ENCODE data around the gene APBA1. TPM values are rescaled to one million over a fixed set of nuclear protein-coding genes. Genes with fewer than 3 reads are reported as not detected.

The APBA1 gene
- total and polyA plus RNA-seq, 12 donors, result 0.66 to 5.7 (median 2.5) TPM

DNA sequence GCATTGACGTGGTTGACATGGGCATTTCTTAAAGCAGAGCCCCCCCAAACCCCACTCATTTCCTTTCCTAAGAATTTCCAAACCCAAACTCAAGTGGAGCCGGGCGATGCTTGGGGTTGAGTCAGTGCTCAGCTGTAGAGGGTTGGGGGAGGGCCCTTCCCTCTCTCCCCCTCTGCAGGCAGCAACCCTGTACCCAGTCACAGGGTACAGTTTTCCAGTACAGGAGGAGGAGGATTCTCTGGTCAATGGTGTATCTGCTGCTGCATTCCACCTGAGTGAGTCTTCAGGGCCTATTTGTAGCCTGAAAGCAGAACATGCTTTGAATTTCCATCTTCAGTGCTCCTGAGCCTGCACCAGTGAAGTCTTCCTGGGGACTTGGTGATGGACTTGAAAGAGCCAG lies 291.4 kb downstream of the APBA1 start:
- Histone ChIP-seq H3K27ac (peak overlapping the region in 8 of 10 donors; percentile 46 to 89 (median 72)), H3K27me3 (no peaks in the 10 kb centered on the region), H3K9me3 (no peaks in the 10 kb centered on the region), H3K4me1 (peaks cover 11 to 64% (median 40%) of the 10 kb centered on the region in 9 donors), H3K4me3 (no peak overlapping the region), H3K36me3 (peaks cover 0 to 21% (median 0%) of the 10 kb centered on the region in 9 donors)
- DNase-seq, result no peak
- WGBS, 2 donors, result 89 to 96% methylated on average over 3 of the region's 3 CpGs
- no peak for TF ChIP-seq CTCF (IDR thresholded peaks at IDR 0.05)
- intact Hi-C loops (cut with DNase I), result loop anchor here in 3 of 10 donors (10.0 kb wide), 3 partner anchors 126 to 156 kb away; no protein-coding TSS in a partner anchor
- peak in 3 of 8 donors; percentile 6 to 55 (median 55) for ATAC-seq

DNA sequence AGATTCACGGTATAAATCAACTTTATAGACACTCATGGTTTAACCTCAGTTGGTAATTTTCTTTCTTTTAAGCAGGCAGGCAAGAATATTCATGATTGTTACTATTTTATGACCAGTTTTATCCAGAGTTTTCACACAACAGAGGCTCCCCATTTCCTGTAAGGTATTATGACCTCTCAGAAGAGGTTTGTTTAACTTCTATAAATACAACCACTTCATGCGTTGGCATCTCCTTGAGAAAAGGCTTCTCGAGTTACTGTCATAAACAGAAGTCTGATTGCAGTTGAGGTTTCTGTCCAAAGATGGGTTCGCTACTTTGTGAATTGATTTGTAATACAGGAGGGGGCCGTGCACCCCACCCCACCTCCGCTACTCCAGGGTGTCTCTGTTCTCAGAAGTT lies 291.9 kb downstream of the APBA1 start:
- Histone ChIP-seq H3K27me3 (no peaks in the 10 kb centered on the region), H3K36me3 (peaks cover 0 to 17% (median 0%) of the 10 kb centered on the region in 9 donors), H3K9me3 (no peaks in the 10 kb centered on the region), H3K4me1 (peaks cover 11 to 67% (median 43%) of the 10 kb centered on the region in 9 donors), H3K27ac (peak overlapping the region; percentile 42 to 89 (median 68)), H3K4me3 (no peak overlapping the region)
- ATAC-seq (no peak), DNase-seq (no peak)
- TF ChIP-seq CTCF (IDR thresholded peaks at IDR 0.05), result no peak
- 74 to 76% methylated on average over 6 of the region's 6 CpGs for WGBS, 2 donors
- intact Hi-C loops (cut with DNase I), result loop anchor here in 3 of 10 donors (10.0 kb wide), 3 partner anchors 126 to 156 kb away; no protein-coding TSS in a partner anchor

DNA sequence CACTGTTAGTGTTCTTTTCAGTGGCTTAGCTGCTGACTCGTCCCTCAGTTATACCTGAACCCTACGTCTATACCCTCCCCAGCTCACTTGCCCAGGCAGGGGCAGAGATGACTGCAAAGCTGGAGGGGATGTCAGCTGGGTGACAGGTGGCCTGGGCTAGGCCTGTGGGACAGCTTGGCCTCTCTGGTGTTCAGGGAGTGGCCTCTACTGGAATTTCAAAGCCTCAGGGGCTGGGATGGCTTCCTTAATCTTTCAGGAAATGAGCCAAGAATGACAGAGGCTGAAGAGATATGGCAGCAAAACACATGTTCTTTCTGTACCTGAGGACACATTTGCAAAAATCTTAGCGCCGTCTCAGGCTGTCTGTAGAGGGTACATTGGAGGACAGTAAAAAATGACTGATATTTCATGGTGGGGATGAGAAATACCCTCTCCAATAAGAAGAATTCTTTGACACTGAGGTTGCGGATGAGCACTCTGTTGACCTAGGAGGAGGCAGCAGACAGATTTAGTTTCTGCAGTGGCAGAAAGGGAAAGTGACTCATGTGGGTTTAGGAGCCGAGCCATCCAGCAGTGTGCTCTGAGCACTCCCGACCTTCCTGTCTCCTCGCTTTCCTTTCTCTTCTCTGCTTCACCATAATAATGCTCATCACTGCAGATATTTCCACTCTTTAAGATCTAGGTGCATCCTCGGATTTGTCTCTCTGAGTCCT lies 292.7 kb downstream of the APBA1 start:
- ATAC-seq (peak; percentile 70 to 92 (median 89)), DNase-seq (peak in 1 of 2 donors; percentile 53)
- H3K36me3 ChIP-seq, result peaks cover 0 to 16% (median 0%) of the 10 kb centered on the region in 9 donors
- H3K4me1 ChIP-seq, result peaks cover 11 to 76% (median 44%) of the 10 kb centered on the region in 9 donors
- TF ChIP-seq CTCF (IDR thresholded peaks at IDR 0.05), result no peak
- H3K27ac ChIP-seq, result peak overlapping the region; percentile 42 to 89 (median 68)
- WGBS, 2 donors, result 28 to 35% methylated on average over 9 of the region's 9 CpGs
- H3K27me3 ChIP-seq, result no peaks in the 10 kb centered on the region
- no peaks in the 10 kb centered on the region for H3K9me3 ChIP-seq
- intact Hi-C loops (cut with DNase I), result loop anchor here in 3 of 10 donors (5.0 to 10.0 kb wide), 2 partner anchors 52 to 135 kb away; partner anchors contain the start of gene ENTREP1 (in 2 of the 3)
- H3K4me3 ChIP-seq, result no peak overlapping the region

DNA sequence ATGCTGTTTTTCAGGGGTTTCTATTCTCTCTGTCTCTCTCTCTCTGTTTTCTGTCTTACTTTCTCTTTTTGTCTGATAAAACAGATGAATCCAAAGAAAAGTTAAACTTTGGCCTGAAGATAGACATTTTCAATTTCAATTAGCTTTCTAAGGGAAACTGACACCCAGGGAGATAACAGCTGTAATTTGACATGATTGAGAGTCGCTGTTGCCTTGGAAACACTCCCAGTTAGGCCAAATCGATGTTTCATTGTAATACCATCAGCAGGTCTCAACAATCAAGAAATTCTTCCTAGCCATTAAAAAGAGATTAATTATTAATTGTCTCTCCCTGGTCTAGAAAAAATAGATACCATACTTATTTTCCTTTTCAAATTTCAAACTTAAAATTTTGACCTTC lies 294.2 kb downstream of the APBA1 start:
- WGBS, 2 donors, result 63 to 83% methylated on average over 2 of the region's 2 CpGs
- peaks cover 11 to 78% (median 44%) of the 10 kb centered on the region in 9 donors for H3K4me1 ChIP-seq
- peak overlapping the region in 5 of 10 donors; percentile 67 to 89 (median 84) for H3K27ac ChIP-seq
- H3K9me3 ChIP-seq, result no peaks in the 10 kb centered on the region
- H3K27me3 ChIP-seq, result no peaks in the 10 kb centered on the region
- no peak for TF ChIP-seq CTCF (IDR thresholded peaks at IDR 0.05)
- peaks cover 0 to 7% (median 0%) of the 10 kb centered on the region in 9 donors for H3K36me3 ChIP-seq
- intact Hi-C loops (cut with DNase I), result loop anchor here in 4 of 10 donors (2.0 to 10.0 kb wide), 3 partner anchors 51 to 133 kb away; partner anchors contain the start of gene ENTREP1 (in 3 of the 4)
- ATAC-seq, result no peak
- no peak overlapping the region for H3K4me3 ChIP-seq
- no peak for DNase-seq

Other genes starting within 250 kb of the APBA1 start
- gene PTAR1, start 87.6 kb upstream of the APBA1 start, total RNA-seq, result 10 to 100 TPM; 21.8 to 30.2 (median 24.3) TPM
- 1 to 10 TPM; 3.9 to 6.4 TPM for gene PTAR1, start 87.6 kb upstream of the APBA1 start, polyA plus RNA-seq
- under 1 TPM in 5 of 10 donors, not detected in 5; 0.31 to 0.82 (median 0.57) TPM for gene CFAP95, start 148.4 kb upstream of the APBA1 start, total RNA-seq
- gene CFAP95, start 148.4 kb upstream of the APBA1 start, polyA plus RNA-seq, result not detected